OCI-LY3 (cell line): ENCODE data around the gene CD200.

Experiments
- H2AFZ ChIP-seq: fragments of 200-600, 300-600 bp; shearing (Covaris generic); 2 replicates; pipeline ENCODE4 v1.6.0; 2014; ENCODE audit warnings: antibody characterized with exemption, low read depth, low read length
- H3K27ac ChIP-seq: fragments of 200-600, 300-600 bp; sonication (generic); 2 replicates; pipeline ENCODE4 v1.5.1; 2014; ENCODE audit warnings: mild to moderate bottlenecking, low read length, moderate library complexity, mixed read lengths
- H3K27me3 ChIP-seq: fragments of 200-600, 300-600 bp; sonication (generic); 2 replicates; pipeline ENCODE4 v1.6.1; 2014; ENCODE audit warnings: low read depth, low read length, mixed read lengths
- H3K36me3 ChIP-seq: fragments of 200-600, 300-600 bp; sonication (generic); replicated peaks from 2 replicates; pipeline ENCODE3; 2014; ENCODE audit warnings: low read depth, low read length, mixed read lengths
- H3K4me1 ChIP-seq: fragments of 300-600, 200-600 bp; sonication (generic); 2 replicates; pipeline ENCODE4 v1.6.1; 2014; ENCODE audit warnings: low read length, mixed read lengths
- H3K4me2 ChIP-seq: fragments of 200-600, 300-600 bp; sonication (generic); 2 replicates; pipeline ENCODE4 v1.6.1; 2014; ENCODE audit warnings: low read length, mixed read lengths
- H3K4me3 ChIP-seq: fragments of 300-600, 200-600 bp; sonication (generic); 2 replicates; pipeline ENCODE4 v1.5.1; 2014; ENCODE audit warnings: antibody characterized with exemption, mild to moderate bottlenecking, low read length, moderate library complexity
- H3K79me2 ChIP-seq: fragments of 300-600, 200-600 bp; shearing (Covaris generic); 2 replicates; pipeline ENCODE4 v1.6.1; 2014; ENCODE audit warnings: mild to moderate bottlenecking, low read length, mixed read lengths
- H3K9ac ChIP-seq: fragments of 300-600, 200-600 bp; shearing (Covaris generic); 2 replicates; pipeline ENCODE4 v1.6.0; 2014; ENCODE audit warnings: mild to moderate bottlenecking, low read length, moderate library complexity
- H3K9me3 ChIP-seq: fragments of 200-600, 300-600 bp; shearing (Covaris generic); 2 replicates; pipeline ENCODE4 v1.6.1; 2014; ENCODE audit warnings: low read length, mixed read lengths; ENCODE audit not compliant: insufficient read depth
- H4K20me1 ChIP-seq: fragments of 200-600, 300-600 bp; sonication (generic); 2 replicates; pipeline ENCODE4 v1.6.1; 2016; ENCODE audit warnings: low read length, mixed read lengths; ENCODE audit not compliant: insufficient read depth
- EZH2phosphoT487 ChIP-seq: fragments of 200-600 bp; shearing (Covaris generic); IDR thresholded peaks from 2 replicates; pipeline ENCODE4 v1.6.1; 2018; ENCODE audit warnings: antibody characterized with exemption, mixed run types, low read depth
- TF ChIP-seq, protein P1 (sequence below): fragments of 200-600, 300-600 bp; sonication (generic); IDR thresholded peaks from 2 replicates; pipeline ENCODE4 v1.5.1; 2014; ENCODE audit warnings: antibody characterized with exemption, low read length, low read depth

Gene CD200

DNA sequence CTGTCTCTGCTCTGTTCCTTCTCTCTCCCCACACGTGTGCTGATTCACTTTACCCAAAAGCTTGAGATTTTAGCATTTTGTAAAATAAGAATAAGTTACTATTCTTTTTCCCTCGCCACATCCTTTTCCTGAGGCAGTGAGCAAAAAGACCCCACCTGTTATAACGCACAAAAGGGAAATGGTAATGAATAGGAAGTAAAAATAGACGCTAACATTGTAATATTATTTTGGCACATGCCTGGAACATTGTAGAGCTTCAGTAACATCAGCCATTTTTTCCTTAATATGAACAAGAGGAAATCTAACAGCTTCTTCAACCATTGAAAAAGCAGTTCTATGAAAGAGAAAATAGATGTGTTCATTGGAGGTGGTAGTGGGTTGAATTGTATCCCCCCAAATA lies 40.5 kb downstream of the CD200 start:
- no peaks in the 10 kb centered on the region for H4K20me1 ChIP-seq
- no peaks in the 10 kb centered on the region for H3K9me3 ChIP-seq
- H3K27ac ChIP-seq, result no peak overlapping the region
- H3K4me3 ChIP-seq, result no peak overlapping the region
- TF ChIP-seq EZH2phosphoT487, result no peak
- TF ChIP-seq, protein P1, sequence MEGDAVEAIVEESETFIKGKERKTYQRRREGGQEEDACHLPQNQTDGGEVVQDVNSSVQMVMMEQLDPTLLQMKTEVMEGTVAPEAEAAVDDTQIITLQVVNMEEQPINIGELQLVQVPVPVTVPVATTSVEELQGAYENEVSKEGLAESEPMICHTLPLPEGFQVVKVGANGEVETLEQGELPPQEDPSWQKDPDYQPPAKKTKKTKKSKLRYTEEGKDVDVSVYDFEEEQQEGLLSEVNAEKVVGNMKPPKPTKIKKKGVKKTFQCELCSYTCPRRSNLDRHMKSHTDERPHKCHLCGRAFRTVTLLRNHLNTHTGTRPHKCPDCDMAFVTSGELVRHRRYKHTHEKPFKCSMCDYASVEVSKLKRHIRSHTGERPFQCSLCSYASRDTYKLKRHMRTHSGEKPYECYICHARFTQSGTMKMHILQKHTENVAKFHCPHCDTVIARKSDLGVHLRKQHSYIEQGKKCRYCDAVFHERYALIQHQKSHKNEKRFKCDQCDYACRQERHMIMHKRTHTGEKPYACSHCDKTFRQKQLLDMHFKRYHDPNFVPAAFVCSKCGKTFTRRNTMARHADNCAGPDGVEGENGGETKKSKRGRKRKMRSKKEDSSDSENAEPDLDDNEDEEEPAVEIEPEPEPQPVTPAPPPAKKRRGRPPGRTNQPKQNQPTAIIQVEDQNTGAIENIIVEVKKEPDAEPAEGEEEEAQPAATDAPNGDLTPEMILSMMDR, result no peak
- no peaks in the 10 kb centered on the region for H3K27me3 ChIP-seq
- no peak overlapping the region for H2AFZ ChIP-seq
- no peaks in the 10 kb centered on the region for H3K4me1 ChIP-seq
- no peak overlapping the region for H3K4me2 ChIP-seq
- H3K79me2 ChIP-seq, result no peaks in the 10 kb centered on the region
- no peak overlapping the region for H3K9ac ChIP-seq
- H3K36me3 ChIP-seq, result no peaks in the 10 kb centered on the region

- Histone ChIP-seq H3K27ac (no peak overlapping the region), H3K79me2 (no peaks in the 10 kb centered on the region), H4K20me1 (no peaks in the 10 kb centered on the region), H2AFZ (no peak overlapping the region), H3K4me1 (no peaks in the 10 kb centered on the region), H3K4me2 (no peak overlapping the region), H3K27me3 (no peaks in the 10 kb centered on the region), H3K9ac (no peak overlapping the region), H3K4me3 (no peak overlapping the region), H3K36me3 (no peaks in the 10 kb centered on the region), H3K9me3 (no peaks in the 10 kb centered on the region)
- TF ChIP-seq, protein P1, result no peak
- no peak for TF ChIP-seq EZH2phosphoT487
These were observed 41.0 kb downstream of the CD200 start for GRCh38 chr3:112373924-112374323.

GRCh38 chr3:112374333-112374734 lies 41.4 kb downstream of the CD200 start:
- no peak overlapping the region for H3K9ac ChIP-seq
- no peaks in the 10 kb centered on the region for H4K20me1 ChIP-seq
- no peak overlapping the region for H3K27ac ChIP-seq
- H3K27me3 ChIP-seq, result no peaks in the 10 kb centered on the region
- no peaks in the 10 kb centered on the region for H3K36me3 ChIP-seq
- H3K79me2 ChIP-seq, result no peaks in the 10 kb centered on the region
- no peaks in the 10 kb centered on the region for H3K9me3 ChIP-seq
- H3K4me1 ChIP-seq, result no peaks in the 10 kb centered on the region
- no peak for TF ChIP-seq EZH2phosphoT487
- TF ChIP-seq, protein P1, result no peak
- no peak overlapping the region for H3K4me2 ChIP-seq
- H3K4me3 ChIP-seq, result no peak overlapping the region
- no peak overlapping the region for H2AFZ ChIP-seq

DNA sequence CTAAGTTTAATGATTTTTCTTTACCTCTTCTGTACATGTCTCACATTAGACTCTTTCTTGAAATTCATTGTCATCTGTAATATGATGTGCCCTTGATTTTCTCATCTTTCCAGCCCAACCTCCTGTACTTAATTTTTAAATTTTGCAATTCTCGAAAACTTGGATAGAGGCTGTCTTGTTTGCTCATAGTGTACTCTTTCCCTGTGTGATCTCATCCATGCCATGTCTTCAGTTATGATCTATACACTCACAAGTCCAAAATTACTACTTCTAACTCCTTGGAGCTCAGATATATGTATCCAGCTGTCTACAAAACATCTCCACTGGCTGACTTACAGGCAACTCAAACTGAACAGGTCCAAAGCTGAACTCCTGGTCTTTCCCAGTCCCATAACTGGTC lies 42.2 kb downstream of the CD200 start:
- no peak for TF ChIP-seq EZH2phosphoT487
- TF ChIP-seq, protein P1, result no peak
- no peaks in the 10 kb centered on the region for H3K79me2 ChIP-seq
- no peak overlapping the region for H3K27ac ChIP-seq
- H4K20me1 ChIP-seq, result no peaks in the 10 kb centered on the region
- no peak overlapping the region for H3K4me2 ChIP-seq
- no peak overlapping the region for H2AFZ ChIP-seq
- H3K4me3 ChIP-seq, result no peak overlapping the region
- H3K9me3 ChIP-seq, result no peaks in the 10 kb centered on the region
- no peaks in the 10 kb centered on the region for H3K27me3 ChIP-seq
- no peaks in the 10 kb centered on the region for H3K36me3 ChIP-seq
- no peak overlapping the region for H3K9ac ChIP-seq
- H3K4me1 ChIP-seq, result no peaks in the 10 kb centered on the region
